GM21737 (cell line): ENCODE measurements around the gene GSTM2.

Source experiments
- ATAC-seq: cut with Tn5 transposase; IDR thresholded peaks from one replicate; pipeline ENCODE4 v1.9.1; 2021; ENCODE audit warnings: mild to moderate bottlenecking, moderate library complexity; ENCODE audit not compliant: unreplicated experiment

Gene GSTM2

GRCh38 chr1:109629372-109630030 lies 38.4 kb upstream of the GSTM2 start:
- ATAC-seq: no peak

DNA sequence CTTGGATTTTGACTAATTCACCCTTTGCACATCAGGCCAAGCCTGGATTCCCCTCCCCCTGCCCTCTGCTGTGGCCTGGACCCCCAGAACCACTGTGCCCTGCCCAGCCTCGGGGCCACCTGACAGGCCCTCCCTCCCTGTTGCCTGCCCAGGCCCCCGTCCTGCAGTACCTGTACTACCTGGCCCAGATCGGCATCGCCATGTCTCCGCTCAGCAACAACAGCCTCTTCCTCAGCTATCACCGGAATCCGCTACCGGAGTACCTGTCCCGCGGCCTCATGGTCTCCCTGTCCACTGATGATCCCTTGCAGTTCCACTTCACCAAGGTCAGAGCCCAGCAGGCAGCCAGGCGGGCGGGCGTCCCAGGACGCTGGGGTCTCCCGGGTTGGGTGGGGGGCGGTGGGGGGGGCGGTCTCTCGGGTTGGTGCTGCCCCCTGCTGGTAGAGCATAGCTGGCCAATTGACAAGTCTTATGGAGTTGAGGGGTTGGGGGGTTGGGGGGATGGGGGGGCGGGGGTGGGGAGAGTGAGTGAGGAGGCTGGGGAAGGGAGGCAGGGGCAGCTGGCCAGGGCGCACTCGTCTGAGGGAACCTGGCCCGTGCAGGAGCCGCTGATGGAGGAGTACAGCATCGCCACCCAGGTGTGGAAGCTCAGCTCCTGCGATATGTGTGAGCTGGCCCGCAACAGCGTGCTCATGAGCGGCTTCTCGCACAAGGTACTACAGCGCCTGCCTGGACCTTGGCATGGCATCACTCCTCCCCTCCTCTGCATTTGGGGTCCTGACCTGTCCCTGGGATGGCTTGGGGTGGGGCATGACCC lies 37.6 kb upstream of the GSTM2 start:
- ATAC-seq: no peak

GRCh38 chr1:109630898-109631512 lies 36.9 kb upstream of the GSTM2 start:
- no peak for ATAC-seq

DNA sequence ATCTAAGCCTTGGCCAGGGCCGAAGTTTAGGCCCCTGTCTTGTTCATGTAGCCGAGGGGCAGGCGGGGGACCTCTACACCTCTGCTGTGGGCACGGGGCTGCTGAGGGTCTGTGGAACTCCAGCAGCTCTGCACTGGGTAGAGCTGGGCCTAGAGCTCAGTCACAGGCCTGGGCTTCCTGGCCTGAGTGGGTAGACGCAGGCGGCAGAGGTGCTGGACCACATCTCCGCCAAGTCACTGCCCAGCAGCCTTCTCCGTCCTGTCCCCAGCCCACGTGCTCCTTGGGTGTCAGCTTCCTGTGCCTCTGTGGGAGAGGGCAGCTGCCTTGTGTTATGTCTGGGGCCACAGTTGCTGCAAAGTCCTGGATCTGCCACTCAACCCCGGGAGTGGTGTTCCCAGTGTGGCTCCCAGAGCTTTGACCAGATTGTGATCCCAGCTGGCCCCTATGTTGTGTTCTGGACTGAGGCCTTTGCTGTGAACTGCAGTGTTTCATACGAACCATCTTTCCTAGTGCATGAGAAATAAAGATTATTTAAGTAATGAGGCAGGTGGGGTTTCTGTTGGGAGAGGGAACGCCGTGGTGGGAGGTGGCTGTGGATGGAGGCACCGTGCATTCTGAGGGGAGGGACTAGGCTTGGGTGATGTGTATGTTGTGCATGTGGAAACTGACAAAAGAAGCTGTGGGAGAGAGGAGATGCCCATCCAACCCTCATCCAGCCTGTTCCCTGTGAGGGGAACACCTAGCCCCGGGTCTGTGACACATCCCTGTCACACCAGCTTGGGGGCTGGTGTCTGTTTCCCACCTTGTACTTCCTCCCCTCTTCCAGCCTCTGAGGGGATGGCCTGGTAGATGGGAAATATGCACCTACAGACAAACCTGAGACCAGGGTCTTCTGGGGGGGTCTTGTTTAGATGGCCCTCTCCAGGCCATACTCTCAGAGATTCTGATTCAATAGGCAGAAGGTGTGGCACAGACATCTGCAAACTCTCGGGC lies 36.0 kb upstream of the GSTM2 start:
- ATAC-seq: no peak

DNA sequence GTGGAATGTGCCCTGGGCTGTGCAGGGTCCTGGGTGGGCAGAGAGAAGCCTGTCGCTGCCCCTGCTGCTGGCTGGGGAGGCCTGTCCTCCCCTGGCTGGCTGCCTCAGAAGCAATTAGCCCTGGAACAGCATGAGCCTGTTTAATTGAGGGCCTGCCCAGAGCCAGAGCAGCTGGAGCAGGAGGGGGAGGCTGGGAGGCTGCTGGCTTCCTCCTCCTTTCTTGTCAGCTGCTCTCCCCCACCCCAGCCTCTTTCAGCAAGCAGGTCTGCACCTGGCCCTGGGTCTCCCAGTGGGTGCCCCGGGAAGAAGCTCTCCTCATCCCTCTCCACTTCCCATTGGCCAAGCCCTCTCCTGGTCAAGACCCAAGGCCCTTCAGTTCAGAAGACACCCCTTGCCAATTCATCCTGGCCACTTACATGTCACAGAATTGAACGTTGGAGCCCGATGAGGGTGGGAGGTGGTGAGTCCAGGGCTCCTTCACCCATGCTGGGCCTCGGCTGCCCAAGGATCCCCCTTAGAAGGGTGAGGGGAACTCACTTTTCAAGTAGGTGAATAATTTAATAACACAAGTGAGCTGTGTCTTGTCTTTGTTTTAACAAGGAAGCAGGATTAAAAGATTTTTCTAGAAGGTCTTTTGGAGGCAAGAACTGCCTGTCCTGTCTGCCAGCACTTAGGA lies 35.0 kb upstream of the GSTM2 start:
- no peak for ATAC-seq

- ATAC-seq: no peak
These were observed 33.6 kb upstream of the GSTM2 start for GRCh38 chr1:109634292-109634691.

- ATAC-seq: no peak
These were observed 32.8 kb upstream of the GSTM2 start for GRCh38 chr1:109634771-109635750.

DNA sequence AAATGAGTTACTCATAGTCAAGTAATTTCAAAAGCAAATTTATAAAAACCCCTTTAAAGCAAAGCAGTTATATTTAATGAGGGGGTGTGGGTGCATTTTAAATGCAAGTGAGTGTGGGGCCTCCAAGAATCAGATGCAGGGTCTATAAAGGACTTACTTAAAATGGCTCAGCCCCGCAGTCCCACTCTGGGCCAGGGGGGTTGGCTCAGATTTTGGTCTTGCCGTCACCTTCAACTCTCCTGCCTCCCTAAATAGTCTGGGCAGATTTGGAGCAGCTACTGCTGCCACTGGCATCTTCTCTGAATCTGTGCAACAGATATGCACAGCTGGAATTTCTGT lies 32.0 kb upstream of the GSTM2 start:
- ATAC-seq: no peak

GRCh38 chr1:109636201-109636952 lies 31.5 kb upstream of the GSTM2 start:
- ATAC-seq: no peak

- ATAC-seq: no peak
These were observed 30.4 kb upstream of the GSTM2 start for GRCh38 chr1:109637446-109637845.

DNA sequence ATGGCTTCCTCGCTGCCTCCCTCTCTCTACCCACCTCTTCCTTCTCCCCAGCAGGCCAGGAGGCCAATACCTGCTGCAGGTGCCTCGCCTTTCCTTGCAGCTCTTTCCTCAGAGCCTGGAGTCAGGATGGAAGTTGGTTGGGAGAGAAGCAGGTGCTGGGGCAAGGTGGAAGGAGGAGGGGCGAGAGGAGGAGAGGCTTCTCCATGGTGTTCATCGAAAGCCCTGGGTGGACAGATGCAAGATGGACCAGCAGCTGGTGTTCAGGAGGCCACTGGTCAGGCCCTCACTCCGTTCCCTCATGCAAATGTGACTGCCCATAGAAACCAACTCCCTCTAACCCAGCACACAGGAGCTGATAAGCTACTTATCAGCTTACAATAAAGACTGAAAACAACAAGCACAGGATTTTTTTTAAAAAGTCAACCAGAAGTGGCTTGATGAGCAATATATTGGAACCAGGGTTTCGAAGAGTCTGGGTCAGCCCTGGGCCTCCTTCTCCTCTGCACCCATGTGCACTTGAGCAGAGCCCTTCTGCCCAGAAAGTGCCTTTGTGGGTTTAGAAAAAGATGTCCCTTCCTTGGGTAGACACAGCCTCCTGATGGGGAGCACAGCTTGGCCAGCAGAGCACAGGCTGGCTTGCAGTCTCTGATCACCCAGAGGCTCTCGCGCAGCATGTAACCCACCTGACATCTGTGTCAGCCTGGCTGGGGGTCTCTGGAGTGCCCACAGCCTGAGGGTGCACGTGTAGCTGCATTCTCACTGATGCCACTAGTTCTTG lies 28.6 kb upstream of the GSTM2 start:
- ATAC-seq: no peak

- ATAC-seq: no peak
These were observed 28.0 kb upstream of the GSTM2 start for GRCh38 chr1:109639841-109640184.

DNA sequence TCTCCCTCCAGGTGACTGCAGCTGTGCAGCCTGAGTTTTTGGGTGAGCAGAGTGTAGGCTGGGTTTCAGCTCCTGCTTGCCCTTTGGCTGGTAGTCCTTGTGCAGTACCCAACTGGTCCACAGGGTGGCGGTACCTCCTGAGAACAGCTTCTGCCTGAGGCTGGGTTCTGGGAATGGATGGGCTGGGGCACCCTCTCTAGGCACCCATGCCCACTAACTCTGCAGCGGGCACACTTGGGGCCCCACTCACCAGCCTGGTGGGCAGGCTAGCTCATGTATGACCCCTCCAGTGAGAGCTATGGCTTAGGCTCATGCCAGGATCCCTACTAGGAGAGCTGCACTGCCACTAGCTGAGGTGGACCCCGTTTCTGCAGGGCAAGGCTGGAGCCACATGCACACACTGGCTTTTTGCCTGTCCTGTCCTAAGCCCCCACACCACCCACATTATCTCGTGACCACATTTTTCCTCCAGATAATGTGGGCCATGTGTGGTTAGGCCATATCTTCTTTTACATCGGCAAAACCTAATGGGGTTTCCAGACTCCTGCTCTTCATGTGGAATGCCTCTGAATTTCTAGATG lies 27.5 kb upstream of the GSTM2 start:
- ATAC-seq: peak; percentile 51

GRCh38 chr1:109641078-109641740 lies 26.6 kb upstream of the GSTM2 start:
- ATAC-seq: no peak

GRCh38 chr1:109641861-109642260 lies 26.0 kb upstream of the GSTM2 start:
- ATAC-seq: no peak

DNA sequence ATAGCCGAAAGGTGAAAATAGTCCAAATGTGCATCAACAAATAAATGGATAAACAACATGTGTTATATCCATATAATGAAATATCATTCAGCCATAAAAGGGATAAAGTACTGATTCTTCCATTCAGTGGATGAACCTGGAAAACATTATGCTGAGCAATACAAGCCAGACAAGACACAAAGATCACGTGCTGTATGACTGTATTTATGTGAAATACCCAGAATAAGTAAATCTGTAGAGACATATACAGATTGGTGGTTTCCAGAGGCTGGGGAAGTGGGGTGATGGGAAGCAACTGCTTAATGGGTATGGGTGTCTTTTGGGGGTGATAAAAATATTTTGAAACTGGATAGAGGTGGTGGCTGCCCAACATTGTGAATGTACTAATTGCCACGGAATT lies 25.2 kb upstream of the GSTM2 start:
- ATAC-seq: no peak
